ENCODE measurements around the gene ACKR3.

ACKR3 gene

GRCh38 chr2:236612737-236613136 is 43.1 kb downstream of the ACKR3 start:
- no peak for DNase-seq (ENCODE audit: low read depth)

- no peak for DNase-seq (ENCODE audit: low read depth)
Observed at GRCh38 chr2:236613612-236614011, 44.0 kb downstream of the ACKR3 start.

DNA sequence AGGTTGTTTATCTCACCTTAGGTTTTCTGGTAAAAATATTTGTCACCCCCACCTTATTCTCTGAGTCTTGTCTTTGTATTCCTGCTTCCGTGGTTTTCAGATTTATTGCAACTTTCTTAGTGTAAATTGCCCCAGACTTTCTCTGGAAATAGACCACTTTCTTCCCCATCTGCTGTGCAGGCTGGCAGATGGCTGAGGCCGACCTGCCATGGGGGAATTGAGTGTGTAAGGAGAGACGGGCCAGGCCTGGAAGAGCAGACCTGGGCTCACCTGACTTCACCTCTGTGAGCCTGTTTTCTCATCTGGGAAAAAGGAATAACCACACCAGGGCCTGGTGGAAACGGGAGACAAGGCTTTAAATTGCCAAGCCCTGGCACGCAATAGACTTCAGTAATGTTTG is 44.9 kb downstream of the ACKR3 start:
- DNase-seq (ENCODE audit: low read depth) = no peak

DNA sequence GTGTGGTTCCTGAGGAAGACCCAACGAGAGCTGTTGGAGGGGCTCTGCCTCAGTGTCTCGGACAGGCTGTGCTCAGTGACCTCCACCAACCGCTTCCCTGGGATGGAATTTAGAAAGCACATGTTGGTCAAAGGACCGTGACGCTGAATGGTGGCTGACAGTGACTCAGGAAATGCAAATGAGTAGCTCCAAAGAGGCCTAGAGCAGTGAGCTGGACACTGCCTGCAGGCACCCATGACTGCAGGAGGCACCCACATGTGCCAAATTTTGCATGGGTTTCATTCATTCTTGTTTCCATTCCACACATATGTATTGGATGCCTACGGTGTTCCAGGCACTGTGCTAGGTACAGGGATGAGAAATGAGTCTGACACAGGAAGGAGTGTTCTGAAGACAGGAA is 46.4 kb downstream of the ACKR3 start:
- no peak for DNase-seq (ENCODE audit: low read depth)

DNA sequence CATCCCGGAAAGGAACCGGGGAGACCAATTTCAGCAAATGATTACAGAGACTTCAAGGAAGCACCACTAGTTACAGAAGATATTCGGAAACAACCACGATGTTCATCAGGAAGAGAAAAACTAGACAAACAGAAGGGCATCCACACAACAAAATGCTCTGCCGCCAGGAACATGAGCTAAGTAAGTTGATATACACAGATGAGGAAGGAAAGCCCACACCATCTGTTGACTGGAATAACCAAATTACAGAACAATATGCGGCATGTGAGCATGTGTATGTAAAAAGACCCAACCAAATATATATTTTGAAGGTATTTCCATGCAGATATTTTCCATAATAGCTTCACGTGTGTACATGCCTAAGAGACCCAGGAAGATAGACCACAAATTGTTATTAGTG is 47.0 kb downstream of the ACKR3 start:
- DNase-seq (ENCODE audit: low read depth) = no peak

DNA sequence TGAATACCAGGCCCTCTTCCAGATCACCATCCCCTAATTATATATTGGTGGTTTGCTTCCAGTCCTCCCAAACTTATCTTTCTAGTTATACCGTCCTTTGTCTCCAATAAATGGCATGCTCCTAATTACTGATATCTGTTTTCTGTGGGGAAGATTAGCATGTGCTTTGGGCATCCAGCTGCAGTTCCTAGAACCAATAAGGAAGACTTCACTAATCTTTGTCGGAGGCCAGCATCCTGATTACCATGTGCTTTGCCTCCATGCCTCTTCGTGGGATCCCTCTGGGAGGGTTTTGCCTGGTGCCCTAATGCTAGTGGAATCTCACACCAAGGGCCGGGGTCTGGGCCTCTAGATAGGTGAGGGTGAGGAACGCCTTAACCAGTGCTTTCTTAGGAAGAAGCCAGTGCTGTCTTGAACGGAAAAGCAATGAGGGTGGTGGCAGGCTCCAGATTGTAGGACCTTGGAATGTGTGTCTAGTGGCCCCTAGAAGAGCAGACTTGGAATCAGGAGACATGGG is 47.7 kb downstream of the ACKR3 start:
- no peak for DNase-seq (ENCODE audit: low read depth)

- no peak for DNase-seq (ENCODE audit: low read depth)
Observed at GRCh38 chr2:236617796-236618195, 48.2 kb downstream of the ACKR3 start.

- DNase-seq (ENCODE audit: low read depth) = no peak
Observed at GRCh38 chr2:236618370-236618769, 48.7 kb downstream of the ACKR3 start.

GRCh38 chr2:236619910-236620612 is 50.4 kb downstream of the ACKR3 start:
- no peak for DNase-seq (ENCODE audit: low read depth)

DNA sequence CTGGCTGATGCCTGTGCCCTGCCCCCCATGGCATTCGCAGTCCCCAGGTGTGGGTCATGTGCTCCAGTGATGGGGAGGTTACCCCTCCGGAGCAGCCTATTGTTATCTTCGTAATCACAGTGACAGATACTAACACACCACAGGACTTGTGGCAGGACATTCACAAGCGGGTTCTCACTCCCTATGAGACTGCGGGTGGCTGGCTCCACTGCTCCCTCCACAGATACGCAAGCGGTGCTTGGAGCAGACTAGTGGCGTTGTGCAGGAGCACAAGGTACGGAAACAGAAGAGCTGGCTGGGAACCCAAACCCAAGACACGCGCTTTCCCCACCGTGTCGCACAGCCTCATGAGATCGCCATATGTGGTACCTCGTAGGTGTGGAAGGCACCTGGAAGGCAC is 52.2 kb downstream of the ACKR3 start:
- DNase-seq (ENCODE audit: low read depth) = no peak

- DNase-seq (ENCODE audit: low read depth) = no peak
Observed at GRCh38 chr2:236622201-236622600, 52.6 kb downstream of the ACKR3 start.

DNA sequence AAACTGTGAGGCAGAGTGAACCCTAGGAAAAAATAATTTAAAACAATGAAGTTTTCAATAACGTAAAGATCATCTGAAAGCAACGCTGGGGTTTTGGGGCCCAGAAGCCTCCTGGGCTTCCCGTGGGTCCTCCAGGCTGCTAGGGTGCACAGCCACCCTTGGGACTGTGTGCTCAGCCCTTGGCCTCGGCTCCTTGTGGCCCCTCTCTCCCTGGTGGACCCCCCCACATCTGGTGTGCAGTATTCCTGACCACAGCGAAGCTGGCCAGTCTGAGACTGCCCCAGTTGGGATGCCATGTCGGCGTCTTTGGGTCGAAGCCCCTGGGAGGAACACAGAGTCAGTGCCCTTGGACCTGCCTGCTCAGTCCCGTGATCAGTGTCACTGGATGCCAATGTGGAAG is 53.0 kb downstream of the ACKR3 start:
- no peak for DNase-seq (ENCODE audit: low read depth)

- no peak for DNase-seq (ENCODE audit: low read depth)
Observed at GRCh38 chr2:236623816-236624215, 54.2 kb downstream of the ACKR3 start.

GRCh38 chr2:236625156-236625690 is 55.6 kb downstream of the ACKR3 start:
- no peak for DNase-seq (ENCODE audit: low read depth)

- no peak for DNase-seq (ENCODE audit: low read depth)
Observed at GRCh38 chr2:236626391-236627150, 56.9 kb downstream of the ACKR3 start.

DNA sequence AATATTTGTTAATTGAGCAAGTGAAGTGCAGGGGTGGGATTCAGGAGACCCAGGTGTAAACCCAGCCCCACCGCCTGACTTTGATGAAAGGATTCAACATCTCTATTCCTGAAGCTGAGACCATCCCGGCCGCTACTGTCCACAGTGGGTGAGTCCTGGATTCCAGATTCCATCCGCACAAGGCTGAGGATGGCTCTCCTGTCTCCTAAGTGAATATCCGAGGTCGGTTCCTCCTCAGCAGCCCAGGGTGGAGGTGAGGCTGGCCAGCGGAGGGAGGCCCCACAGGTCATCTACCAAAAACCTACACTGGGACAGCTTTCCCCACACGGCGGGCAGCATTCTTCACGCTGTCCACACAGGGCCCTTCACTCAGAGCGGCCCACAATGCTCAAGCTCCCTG is 57.6 kb downstream of the ACKR3 start:
- no peak for DNase-seq (ENCODE audit: low read depth)

- DNase-seq (ENCODE audit: low read depth) = no peak
Observed at GRCh38 chr2:236627841-236628240, 58.2 kb downstream of the ACKR3 start.

- DNase-seq (ENCODE audit: low read depth) = no peak
Observed at GRCh38 chr2:236628256-236628901, 58.8 kb downstream of the ACKR3 start.

DNA sequence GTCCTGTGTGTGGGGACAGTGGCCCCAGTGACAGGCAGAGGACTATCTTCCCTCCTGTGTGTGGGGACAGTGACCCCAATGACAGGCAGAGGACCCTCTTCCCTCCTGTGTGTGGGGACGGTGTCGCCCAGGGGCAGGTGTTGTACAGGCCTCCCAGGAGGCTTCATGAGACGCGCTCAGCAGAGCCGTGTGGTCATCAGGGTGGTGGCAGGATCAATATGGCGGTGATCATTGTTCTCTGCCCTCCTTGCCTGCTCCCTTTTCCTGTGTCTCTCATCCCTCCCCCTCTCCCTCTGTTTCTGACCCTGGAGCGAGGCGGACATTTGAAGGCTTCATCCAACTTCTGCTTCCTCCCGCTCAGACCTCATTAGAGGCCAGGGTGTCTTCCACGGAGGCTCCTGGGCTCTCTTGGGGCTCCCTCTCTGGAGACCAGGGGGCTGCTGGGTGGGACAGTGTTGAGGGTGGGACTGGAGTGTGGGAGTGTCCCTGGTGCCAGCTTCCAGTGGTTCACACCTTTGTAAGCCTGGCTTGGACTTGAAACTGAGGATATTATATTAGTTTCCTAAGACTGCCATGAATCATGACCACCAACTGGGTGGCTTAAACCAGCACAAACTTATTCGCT is 59.5 kb downstream of the ACKR3 start:
- DNase-seq (ENCODE audit: low read depth) = no peak

- no peak for DNase-seq (ENCODE audit: low read depth)
Observed at GRCh38 chr2:236629961-236630872, 60.6 kb downstream of the ACKR3 start.

DNA sequence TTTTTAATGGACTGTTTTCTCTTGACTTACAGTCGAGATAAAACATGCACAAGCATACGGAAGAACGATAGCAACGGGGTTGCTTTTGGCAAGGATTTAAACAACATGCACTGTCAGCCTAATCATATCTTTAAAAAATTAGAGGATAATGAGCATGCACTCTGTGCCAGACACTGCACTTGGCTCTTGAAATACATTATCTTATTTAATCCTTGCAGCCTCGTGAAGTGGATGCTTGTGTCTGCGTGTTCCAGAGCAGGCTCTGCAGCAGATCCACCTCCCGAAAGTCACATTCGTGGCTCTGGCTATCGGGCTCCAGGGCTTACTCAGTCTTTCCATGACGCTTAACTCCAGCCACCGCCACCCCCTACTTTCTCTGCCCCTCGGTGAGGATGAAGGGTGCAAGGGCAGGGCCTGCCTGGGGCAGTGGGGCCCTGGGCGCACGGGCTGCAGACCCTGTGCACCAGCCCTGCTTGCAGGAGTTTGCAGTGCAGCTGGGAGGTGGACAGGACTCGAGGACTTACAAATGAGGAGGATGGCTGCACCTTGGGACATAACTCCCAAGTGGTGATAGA is 61.7 kb downstream of the ACKR3 start:
- DNase-seq (ENCODE audit: low read depth) = no peak
